Glutamatergic neuron (in vitro differentiated cells): ENCODE measurements around the gene ECEL1. TPM values are rescaled to one million over a fixed set of nuclear protein-coding genes. Genes with fewer than 3 reads are reported as not detected.

Experiments used
- DNase-seq: peaks from one replicate; pipeline ENCODE4 v3.0.0; 2022
- H3K27ac Mint-ChIP-seq: one replicate; pipeline ENCODE4 v1.8.0; 2020; ENCODE audit warnings: mild to moderate bottlenecking, mixed read lengths, inconsistent platforms; ENCODE audit not compliant: unreplicated experiment
- H3K27me3 Mint-ChIP-seq: one replicate; pipeline ENCODE4 v1.8.0; 2020; ENCODE audit warnings: mild to moderate bottlenecking, moderate library complexity, mixed read lengths, inconsistent platforms; ENCODE audit not compliant: unreplicated experiment
- H3K36me3 Mint-ChIP-seq: one replicate; pipeline ENCODE4 v1.8.0; 2020; ENCODE audit warnings: mild to moderate bottlenecking, mixed read lengths, inconsistent platforms; ENCODE audit not compliant: unreplicated experiment
- H3K4me1 Mint-ChIP-seq: one replicate; pipeline ENCODE4 v1.8.0; 2020; ENCODE audit warnings: mild to moderate bottlenecking, low read depth, mixed read lengths, inconsistent platforms; ENCODE audit not compliant: unreplicated experiment
- H3K4me3 Mint-ChIP-seq: one replicate; pipeline ENCODE4 v1.8.0; 2020; ENCODE audit warnings: mild to moderate bottlenecking, mixed read lengths, inconsistent platforms; ENCODE audit not compliant: unreplicated experiment
- H3K9me3 Mint-ChIP-seq: one replicate; pipeline ENCODE4 v1.8.0; 2020; ENCODE audit warnings: mild to moderate bottlenecking, moderate library complexity, mixed read lengths, inconsistent platforms; ENCODE audit not compliant: unreplicated experiment
- total RNA-seq: library from RNA; stranded (reverse); fragmentation: NEBNext Ultra II Directional; extraction: Animal tissue kit (Norgen Biotek cat#: 25700); gene quantifications from one replicate; pipeline ENCODE4 v1.2.1, GENCODE V29; 2021; ENCODE audit not compliant: unreplicated experiment
- TF ChIP-seq, protein P1 (sequence below): fragments of 200-600 bp; sonication (generic); IDR thresholded peaks from one replicate; pipeline ENCODE4 v1.5.0; 2021; ENCODE audit not compliant: partially characterized antibody, unreplicated experiment

Gene ECEL1
- total RNA-seq, 1 donor from 2014 or later = 2.3 TPM

DNA sequence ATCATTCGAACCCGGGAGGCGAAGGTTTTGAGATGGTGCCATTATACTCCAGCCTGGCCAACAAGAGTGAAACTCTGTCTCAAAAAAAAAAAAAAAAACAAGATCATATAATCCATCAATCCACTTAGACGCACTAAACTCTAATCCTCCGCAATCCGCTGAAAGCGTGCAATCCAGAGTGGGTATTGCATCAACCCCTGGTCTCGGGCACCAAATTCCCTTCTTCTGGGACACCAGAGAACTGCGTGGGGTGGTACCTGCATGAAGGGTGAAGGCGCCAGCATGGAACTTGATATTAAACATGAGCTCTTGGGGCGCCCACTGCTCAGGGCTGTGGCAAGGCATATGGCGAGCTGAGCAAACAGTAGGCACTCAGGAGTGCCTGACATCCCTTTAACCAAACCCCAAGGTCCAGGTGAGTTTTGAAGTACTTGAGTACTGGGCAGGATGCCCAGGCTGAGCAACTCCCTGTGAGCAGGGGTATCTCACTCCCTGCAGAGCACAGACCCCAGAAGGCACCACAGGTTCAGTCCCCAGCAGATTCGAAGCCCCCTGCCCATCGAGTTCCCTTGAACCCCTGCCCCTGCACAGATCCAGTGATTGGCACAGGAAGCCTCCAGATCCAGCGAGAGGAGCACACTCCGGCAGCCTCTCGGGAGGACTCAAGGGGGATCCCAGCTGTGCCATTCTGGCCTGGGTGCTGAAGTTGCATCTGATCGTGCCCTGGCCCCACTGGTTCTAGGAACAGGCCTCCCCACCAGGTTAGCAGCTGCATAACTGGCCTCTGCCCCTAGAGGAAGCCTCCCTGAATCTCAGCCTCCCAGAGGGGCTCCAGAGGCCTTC lies 23.7 kb downstream of the ECEL1 start:
- Mint-ChIP-seq H3K9me3 (peaks cover 4% of the 10 kb centered on the region), H3K36me3 (no peaks in the 10 kb centered on the region), H3K27ac (no peak overlapping the region), H3K27me3 (no peaks in the 10 kb centered on the region), H3K4me1 (no peaks in the 10 kb centered on the region), H3K4me3 (no peak overlapping the region)
- no peak for DNase-seq
- TF ChIP-seq, protein P1, sequence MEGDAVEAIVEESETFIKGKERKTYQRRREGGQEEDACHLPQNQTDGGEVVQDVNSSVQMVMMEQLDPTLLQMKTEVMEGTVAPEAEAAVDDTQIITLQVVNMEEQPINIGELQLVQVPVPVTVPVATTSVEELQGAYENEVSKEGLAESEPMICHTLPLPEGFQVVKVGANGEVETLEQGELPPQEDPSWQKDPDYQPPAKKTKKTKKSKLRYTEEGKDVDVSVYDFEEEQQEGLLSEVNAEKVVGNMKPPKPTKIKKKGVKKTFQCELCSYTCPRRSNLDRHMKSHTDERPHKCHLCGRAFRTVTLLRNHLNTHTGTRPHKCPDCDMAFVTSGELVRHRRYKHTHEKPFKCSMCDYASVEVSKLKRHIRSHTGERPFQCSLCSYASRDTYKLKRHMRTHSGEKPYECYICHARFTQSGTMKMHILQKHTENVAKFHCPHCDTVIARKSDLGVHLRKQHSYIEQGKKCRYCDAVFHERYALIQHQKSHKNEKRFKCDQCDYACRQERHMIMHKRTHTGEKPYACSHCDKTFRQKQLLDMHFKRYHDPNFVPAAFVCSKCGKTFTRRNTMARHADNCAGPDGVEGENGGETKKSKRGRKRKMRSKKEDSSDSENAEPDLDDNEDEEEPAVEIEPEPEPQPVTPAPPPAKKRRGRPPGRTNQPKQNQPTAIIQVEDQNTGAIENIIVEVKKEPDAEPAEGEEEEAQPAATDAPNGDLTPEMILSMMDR = no peak

DNA sequence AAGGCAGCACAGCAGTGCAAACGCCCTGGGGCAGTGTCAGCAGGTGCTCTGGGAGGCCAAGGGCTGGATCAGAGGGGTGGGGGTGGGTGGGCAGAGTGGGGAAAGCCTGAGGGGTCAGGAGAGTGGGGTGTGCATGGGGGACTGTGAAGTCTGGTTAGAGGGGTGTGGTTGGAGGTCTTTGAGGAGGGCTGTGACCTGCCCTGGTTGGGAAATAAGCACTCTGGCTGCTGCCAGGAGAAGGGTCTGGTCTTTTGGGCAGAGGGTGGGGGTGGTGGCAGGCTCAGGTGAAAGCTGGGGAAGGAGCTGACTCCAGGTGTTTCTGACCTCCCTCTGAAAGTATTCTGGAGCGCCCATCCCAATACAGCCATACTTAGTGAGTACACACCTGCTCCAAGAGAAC lies 27.5 kb downstream of the ECEL1 start:
- no peak overlapping the region for H3K27ac Mint-ChIP-seq
- H3K36me3 Mint-ChIP-seq = no peaks in the 10 kb centered on the region
- DNase-seq = no peak
- H3K9me3 Mint-ChIP-seq = peaks cover 4% of the 10 kb centered on the region
- no peaks in the 10 kb centered on the region for H3K4me1 Mint-ChIP-seq
- TF ChIP-seq, protein P1 = no peak
- no peaks in the 10 kb centered on the region for H3K27me3 Mint-ChIP-seq
- no peak overlapping the region for H3K4me3 Mint-ChIP-seq

DNA sequence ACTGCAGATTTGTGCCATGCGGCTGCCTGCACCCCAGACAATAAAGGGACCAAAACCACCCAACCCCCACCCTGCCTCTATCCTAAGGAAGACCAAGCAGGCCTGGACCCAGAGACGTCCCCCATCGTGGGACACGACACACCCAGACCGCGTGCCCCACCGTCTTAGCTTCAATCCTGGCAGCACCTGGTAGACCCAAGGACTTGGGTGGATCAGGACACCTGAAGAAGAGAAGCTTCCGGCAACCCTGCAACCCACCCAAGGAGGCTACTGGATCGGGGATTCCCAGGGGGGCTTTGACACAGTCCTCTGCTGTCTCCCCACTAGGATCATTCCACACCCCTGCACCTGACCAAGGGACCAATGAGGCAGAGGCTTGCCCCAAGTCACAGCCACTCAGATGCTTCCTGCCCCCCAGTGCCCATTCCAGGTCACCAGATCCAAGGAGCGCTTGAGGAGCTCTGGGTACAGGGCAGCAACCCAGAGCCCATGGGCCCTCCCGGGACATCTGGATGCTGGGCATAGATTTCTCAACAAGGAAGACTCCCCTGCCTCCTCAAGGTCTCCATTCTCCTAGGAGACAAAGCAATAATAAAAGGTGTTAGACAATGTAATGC lies 28.1 kb downstream of the ECEL1 start:
- Mint-ChIP-seq H3K27ac (no peak overlapping the region), H3K4me1 (no peaks in the 10 kb centered on the region), H3K36me3 (no peaks in the 10 kb centered on the region), H3K4me3 (no peak overlapping the region), H3K9me3 (peaks cover 4% of the 10 kb centered on the region), H3K27me3 (peaks cover 5% of the 10 kb centered on the region)
- TF ChIP-seq, protein P1 = no peak
- DNase-seq = no peak

DNA sequence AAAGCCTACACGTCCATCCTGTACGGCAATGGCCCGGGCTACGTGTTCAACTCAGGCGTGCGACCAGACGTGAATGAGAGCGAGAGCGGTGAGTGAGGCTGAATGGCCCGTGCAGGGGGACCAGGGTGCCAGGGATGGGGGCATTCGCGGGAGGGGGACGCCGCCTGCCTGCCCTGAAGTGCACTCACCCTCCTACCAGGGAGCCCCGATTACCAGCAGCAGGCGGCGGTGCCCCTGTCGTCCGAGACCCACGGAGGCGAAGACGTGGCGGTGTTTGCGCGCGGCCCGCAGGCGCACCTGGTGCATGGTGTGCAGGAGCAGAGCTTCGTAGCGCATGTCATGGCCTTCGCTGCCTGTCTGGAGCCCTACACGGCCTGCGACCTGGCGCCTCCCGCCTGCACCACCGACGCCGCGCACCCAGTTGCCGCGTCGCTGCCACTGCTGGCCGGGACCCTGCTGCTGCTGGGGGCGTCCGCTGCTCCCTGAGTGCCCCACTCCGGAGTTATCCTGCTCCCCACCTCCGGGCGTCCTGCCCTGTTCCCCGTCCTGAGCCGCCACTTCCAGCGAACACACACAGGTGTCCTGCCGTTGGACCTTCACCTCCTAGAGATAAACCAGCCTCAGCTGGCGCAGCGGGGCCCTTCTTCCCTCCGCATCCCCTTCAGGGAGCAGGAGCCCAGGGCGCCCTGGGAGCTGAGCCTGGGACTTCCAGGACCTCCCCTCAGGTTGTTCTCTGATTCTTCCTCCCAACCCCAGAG lies 28.8 kb downstream of the ECEL1 start:
- H3K9me3 Mint-ChIP-seq = peaks cover 4% of the 10 kb centered on the region
- H3K27me3 Mint-ChIP-seq = peaks cover 6% of the 10 kb centered on the region
- H3K4me1 Mint-ChIP-seq = no peaks in the 10 kb centered on the region
- H3K27ac Mint-ChIP-seq = no peak overlapping the region
- H3K36me3 Mint-ChIP-seq = no peaks in the 10 kb centered on the region
- H3K4me3 Mint-ChIP-seq = no peak overlapping the region
- TF ChIP-seq, protein P1 = no peak
- no peak for DNase-seq
